Left kidney (tissue), 2 donors: ENCODE measurements around the gene FCHSD1. TPM values are rescaled to one million over a fixed set of nuclear protein-coding genes. Genes with fewer than 3 reads are reported as not detected.
"Not testable (repeated sequence)": the region's sequence is repeated elsewhere in the genome, so short reads cannot be mapped to it uniquely, and the experiment has no call there.

Source experiments
- DNase-seq: peaks from one replicate; pipeline ENCODE4 v3.0.0-alpha.2; 2013
- polyA plus RNA-seq: library from polyadenylated mRNA; unstranded; fragments of 120-200 nt; gene quantifications from one replicate; pipeline ENCODE4 v1.2.1, GENCODE V29; 2013; ENCODE audit not compliant: insufficient read length

FCHSD1 gene
- polyA plus RNA-seq, 1 donor, result 17.3 TPM

DNA sequence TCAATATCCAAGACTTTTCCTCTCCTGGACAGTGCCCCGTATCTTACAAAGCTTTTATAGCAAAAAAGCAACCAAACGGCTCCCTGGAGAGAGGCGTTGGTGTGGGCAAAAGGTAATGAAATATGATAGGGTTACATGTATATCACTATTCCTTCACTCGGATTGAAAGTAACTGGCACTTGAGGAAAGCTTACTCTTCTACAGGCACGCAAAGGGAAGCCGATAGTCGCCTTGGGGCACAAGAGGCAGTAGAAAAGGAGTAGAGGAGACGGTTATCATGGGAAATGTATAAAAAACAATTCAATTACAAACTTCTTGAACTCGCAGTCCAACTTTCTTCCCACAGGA lies 33.6 kb downstream of the FCHSD1 start:
- no peak for DNase-seq

- no peak for DNase-seq
Measured at GRCh38 chr5:141617128-141617527, 34.1 kb downstream of the FCHSD1 start.

DNA sequence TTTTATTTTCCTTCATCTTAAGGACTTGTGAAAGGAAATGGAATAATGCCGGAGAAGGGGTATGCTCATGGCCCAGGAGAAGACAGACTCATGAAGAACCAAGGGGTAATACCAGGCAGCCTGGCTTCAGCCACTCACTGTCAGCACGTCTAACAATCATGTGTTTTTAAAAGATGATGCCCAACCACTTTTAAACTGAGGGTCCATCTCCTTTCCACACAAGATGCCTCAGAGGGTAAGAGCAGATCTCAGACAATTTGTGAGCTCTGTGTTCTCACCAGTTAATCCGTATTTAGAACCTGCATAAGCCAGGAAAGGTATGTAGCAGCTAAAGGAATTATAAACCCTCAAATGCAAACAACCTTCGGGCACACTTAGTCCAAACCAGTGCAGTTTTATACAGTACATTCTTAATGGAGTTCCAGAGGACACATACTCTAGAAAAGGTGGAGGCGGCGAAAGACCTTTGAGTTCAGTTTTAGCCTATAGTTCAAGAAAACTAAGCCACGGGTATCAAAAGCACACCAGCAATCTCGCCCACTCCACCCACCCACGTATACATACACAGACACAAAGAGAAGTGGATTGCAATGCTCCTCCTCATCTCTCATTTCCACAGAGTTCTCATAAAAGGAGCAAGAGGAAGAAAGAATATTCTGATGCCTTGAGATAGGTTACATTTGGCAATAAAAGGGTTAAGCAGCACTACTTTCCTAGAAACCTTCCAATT lies 35.1 kb downstream of the FCHSD1 start:
- DNase-seq, result no peak

DNA sequence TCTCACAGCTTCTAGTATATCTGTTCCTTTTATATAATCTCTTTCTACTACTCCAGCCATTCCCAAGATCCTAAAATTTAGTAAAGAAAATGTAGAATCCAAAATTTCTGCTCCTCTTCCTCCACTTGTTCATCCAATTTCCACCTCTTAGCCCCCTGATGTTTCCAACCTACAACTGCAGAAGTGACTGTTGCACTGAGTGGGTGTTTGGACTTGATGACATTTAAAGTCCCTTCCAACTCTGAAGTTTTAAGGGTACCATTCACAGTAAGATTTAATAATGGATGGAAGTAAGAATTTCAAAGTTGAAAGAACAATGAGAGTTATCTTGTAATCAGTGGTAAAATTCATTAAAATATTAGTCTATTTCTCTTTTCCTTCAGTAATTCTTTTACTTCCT lies 37.9 kb downstream of the FCHSD1 start:
- DNase-seq, result no peak

DNA sequence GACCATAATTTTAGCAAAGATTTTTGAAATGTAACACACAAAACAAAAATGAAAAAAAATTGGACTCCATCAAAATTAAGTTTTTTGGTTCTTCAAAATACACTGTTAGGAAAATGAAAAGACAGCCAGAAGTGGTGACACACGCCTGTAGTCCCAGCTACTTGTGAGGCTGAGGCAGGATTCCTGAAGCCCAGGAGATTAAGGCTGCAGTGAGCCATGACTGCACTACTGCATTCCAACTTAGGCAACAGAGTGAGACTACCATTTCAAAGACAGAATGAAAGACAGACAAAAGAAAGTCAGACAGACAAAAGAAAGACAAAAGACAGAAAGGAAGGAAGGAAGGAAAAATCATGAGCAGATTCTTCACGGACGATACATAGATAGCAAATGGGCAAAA lies 39.9 kb downstream of the FCHSD1 start:
- DNase-seq, result no peak

- not testable (repeated sequence) for DNase-seq
Measured at GRCh38 chr5:141609921-141610320, 41.3 kb downstream of the FCHSD1 start.

- DNase-seq, result no peak
Measured at GRCh38 chr5:141609044-141609443, 42.2 kb downstream of the FCHSD1 start.

DNA sequence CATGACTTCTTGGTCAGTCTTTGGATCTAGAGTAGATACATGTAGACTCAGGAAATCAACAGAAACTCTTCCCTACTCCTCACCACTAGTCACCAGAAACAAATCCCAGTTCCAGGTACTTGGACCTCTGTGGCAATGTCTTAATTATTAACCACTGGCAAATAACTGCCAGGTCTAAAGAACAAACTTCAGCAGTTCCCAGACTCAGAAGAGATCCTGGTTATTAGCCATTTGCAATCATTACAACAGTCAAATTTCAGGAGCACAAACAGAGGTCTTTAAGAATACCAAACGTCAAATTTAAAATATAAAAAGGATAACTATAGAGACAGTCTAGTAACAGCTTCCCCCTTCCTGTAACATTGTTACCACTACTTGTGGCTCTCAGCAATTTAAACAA lies 42.7 kb downstream of the FCHSD1 start:
- DNase-seq, result no peak

DNA sequence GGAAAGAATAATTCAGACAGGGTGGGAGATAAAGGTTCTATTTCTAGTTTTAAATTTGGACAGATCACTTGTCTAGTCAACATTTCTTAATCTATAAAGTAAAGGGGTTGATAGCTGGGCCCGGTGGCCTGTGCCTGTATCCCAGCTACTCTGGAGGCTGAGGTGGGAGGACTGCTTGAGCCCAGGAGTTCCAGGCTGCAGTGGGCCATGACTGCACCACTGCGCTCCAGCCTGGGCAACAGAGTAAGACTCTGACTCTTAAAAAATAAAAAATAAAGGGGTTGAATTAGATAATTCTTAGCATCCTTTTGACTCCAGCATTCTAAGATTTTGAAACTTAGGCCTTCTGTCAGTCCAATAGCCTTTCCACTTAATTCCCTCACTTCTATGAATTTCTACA lies 43.2 kb downstream of the FCHSD1 start:
- no peak for DNase-seq

DNA sequence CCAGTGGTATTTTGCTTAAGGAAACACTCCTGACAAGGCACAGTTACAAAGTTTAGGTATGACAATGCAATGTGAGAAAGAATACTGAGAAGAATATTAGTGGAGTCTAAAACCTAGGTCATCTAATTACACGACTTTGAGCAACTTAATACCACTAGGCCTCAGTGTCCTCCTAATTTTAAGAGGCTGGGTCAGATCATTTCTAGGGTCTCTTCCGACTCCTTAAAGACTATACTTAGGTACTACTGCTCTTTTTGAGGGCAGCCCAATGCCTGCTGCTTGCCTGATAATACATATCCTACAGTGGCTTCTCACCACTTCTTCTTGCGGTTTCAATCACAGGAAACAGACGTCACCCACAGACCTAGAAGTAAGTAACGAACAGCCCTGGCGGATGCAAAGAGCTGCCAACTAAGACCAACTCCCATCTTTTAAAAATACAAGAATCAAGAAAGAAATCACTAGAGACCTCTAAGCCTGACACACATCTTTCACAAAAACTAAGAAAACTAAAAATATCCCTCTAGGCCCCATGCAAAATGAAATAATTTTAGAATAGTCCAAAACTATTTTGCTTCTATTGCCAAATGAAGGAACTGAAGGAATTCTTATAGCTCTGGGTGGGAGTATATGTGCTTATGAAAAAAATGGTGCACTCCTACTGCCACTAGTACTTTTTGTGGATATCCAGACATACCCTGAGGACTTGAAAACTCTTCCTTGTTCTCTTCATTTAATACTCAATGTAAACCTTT lies 45.5 kb downstream of the FCHSD1 start:
- no peak for DNase-seq

DNA sequence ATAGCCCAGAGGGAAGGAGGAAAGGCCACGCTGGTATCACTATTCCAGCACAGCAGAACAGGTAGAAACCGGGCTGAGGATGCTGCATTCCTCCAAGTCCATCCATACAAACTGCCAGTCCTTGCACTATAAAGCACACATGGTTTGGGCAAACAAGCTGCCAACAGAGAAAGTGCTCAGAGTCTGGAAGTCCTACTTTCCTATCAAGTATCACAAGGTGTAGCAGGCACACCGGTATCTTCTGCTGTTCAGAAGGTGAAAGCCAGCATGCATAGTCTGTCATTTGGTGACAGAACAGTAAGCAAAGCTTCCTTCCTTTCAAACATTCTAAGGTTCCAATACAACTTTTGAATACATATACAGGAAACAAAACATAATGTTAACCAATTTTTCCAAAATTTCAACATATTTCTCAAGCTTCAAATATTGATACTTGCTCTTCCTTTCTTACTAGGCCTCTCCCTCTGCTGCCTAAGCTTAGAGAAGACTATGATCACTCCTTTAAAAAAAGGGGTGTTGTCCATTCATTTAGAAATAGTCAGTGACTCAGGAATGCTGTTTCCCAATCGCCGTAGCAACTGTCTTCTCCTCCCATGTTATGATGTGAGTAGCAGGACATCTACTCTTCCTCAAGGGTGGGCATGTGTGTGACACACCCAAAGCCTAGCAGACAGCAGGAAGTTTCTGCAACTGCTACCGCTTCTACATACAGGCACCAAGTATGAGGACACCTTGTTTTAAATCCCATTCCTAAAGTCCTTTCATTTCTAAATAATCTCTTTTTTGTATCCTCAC lies 47.1 kb downstream of the FCHSD1 start:
- DNase-seq, result no peak

GRCh38 chr5:141602606-141603005 lies 48.6 kb downstream of the FCHSD1 start:
- DNase-seq, result no peak

GRCh38 chr5:141598391-141599345 lies 52.5 kb downstream of the FCHSD1 start:
- DNase-seq, result no peak

DNA sequence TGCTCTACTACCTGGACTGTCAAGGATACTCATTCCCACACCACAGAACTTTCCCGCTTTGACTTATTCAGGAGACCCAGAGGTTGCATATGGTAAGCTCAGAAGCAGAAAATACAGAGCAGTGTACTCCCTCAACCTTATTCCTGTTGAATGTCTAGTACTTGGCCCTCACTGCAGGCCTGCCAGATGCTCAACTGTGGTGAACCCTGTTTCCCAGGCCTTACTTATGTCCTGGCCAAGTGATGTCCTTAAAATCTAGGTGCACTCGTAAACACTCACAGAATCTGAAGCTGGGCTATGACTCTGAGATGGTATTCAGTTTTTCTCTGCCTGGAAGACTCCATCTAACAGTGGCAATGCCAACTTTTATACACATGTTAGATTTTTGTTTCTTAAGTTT lies 53.4 kb downstream of the FCHSD1 start:
- no peak for DNase-seq

GRCh38 chr5:141597394-141597793 lies 53.8 kb downstream of the FCHSD1 start:
- no peak for DNase-seq

GRCh38 chr5:141596867-141597266 lies 54.4 kb downstream of the FCHSD1 start:
- DNase-seq, result no peak

DNA sequence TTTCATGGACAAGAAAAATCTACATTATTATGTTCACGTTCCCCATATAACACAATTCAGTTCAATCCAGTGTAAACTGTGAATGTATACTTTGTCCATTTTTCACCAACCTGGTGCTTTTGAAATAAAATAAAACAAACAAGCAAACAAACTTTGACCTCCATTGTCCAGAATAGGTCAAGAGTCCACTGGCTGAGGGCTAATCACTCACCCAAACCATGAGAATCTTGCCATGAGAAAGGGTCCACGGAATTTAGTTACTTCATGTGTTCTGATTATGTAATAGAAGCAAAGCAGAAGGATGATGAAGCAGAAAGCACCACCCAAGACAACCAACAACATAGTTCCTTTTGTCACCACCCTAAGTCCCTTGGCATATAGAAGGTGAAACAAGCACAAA lies 61.1 kb downstream of the FCHSD1 start:
- no peak for DNase-seq
